ENCODE results near the gene STAG1. TPM values are rescaled to one million over a fixed set of nuclear protein-coding genes. Genes with fewer than 3 reads are reported as not detected.

The STAG1 gene
- total RNA-seq, 2 donors from 2014 or later, result 26.8 to 56.4 TPM

GRCh38 chr3:136690599-136690998 is 61.6 kb downstream of the STAG1 start:
- no peaks in the 10 kb centered on the region for H3K9me3 ChIP-seq
- TF ChIP-seq CTCF (IDR thresholded peaks at IDR 0.05), result no peak

GRCh38 chr3:136685882-136686281 is 66.3 kb downstream of the STAG1 start:
- no peak for ATAC-seq (ENCODE audit: insufficient number of reproducible peaks, low FRiP score, low read depth)
- DNase-seq (ENCODE audit: low spot score), result no peak
- TF ChIP-seq CTCF (IDR thresholded peaks at IDR 0.05), result no peak
- Histone ChIP-seq H3K36me3 (no peaks in the 10 kb centered on the region), H3K9me3 (no peaks in the 10 kb centered on the region), H3K4me3 (no peak overlapping the region), H3K27me3 (replicated peaks; ENCODE audit: insufficient read depth) (no peaks in the 10 kb centered on the region), H3K4me1 (ENCODE audit: control insufficient read depth in 1 of 2, low read depth in 2 of 2) (peaks cover 4 to 8% of the 10 kb centered on the region in 2 donors), H3K27ac (no peak overlapping the region)

More at GRCh38 chr3:136690599-136690998, 61.6 kb downstream of the STAG1 start:
- Histone ChIP-seq H3K4me1 (ENCODE audit: control insufficient read depth in 1 of 2, low read depth in 2 of 2) (peaks cover 0 to 8% of the 10 kb centered on the region in 2 donors), H3K27me3 (replicated peaks; ENCODE audit: insufficient read depth) (no peaks in the 10 kb centered on the region), H3K36me3 (no peaks in the 10 kb centered on the region), H3K4me3 (no peak overlapping the region), H3K27ac (no peak overlapping the region)
- DNase-seq (ENCODE audit: low spot score) (no peak), ATAC-seq (ENCODE audit: insufficient number of reproducible peaks, low FRiP score, low read depth) (no peak)

- Histone ChIP-seq H3K4me1 (ENCODE audit: control insufficient read depth in 1 of 2, low read depth in 2 of 2) (peaks cover 0 to 10% of the 10 kb centered on the region in 2 donors), H3K27me3 (replicated peaks; ENCODE audit: insufficient read depth) (no peaks in the 10 kb centered on the region), H3K36me3 (no peaks in the 10 kb centered on the region), H3K27ac (no peak overlapping the region), H3K4me3 (no peak overlapping the region), H3K9me3 (no peaks in the 10 kb centered on the region)
- DNase-seq (ENCODE audit: low spot score) (no peak), ATAC-seq (ENCODE audit: insufficient number of reproducible peaks, low FRiP score, low read depth) (no peak)
- TF ChIP-seq CTCF (IDR thresholded peaks at IDR 0.05), result no peak
These were observed 69.4 kb downstream of the STAG1 start for GRCh38 chr3:136682740-136683312.

GRCh38 chr3:136678981-136679380 is 73.2 kb downstream of the STAG1 start:
- H3K27ac ChIP-seq, result no peak overlapping the region
- DNase-seq (ENCODE audit: low spot score), result no peak
- no peaks in the 10 kb centered on the region for H3K36me3 ChIP-seq
- no peaks in the 10 kb centered on the region for H3K27me3 ChIP-seq (replicated peaks; ENCODE audit: insufficient read depth)
- H3K4me1 ChIP-seq (ENCODE audit: control insufficient read depth in 1 of 2, low read depth in 2 of 2), result peaks cover 9 to 12% of the 10 kb centered on the region in 2 donors
- no peak for ATAC-seq (ENCODE audit: insufficient number of reproducible peaks, low FRiP score, low read depth)
- H3K4me3 ChIP-seq, result no peak overlapping the region
- no peak for TF ChIP-seq CTCF (IDR thresholded peaks at IDR 0.05)
- no peaks in the 10 kb centered on the region for H3K9me3 ChIP-seq

GRCh38 chr3:136676009-136676408 is 76.2 kb downstream of the STAG1 start:
- H3K27me3 ChIP-seq (replicated peaks; ENCODE audit: insufficient read depth), result no peaks in the 10 kb centered on the region
- DNase-seq (ENCODE audit: low spot score) (no peak), ATAC-seq (ENCODE audit: insufficient number of reproducible peaks, low FRiP score, low read depth) (no peak)
- peaks cover 13 to 27% of the 10 kb centered on the region in 2 donors for H3K4me1 ChIP-seq (ENCODE audit: control insufficient read depth in 1 of 2, low read depth in 2 of 2)
- H3K27ac ChIP-seq, result no peak overlapping the region
- TF ChIP-seq CTCF (IDR thresholded peaks at IDR 0.05), result no peak
- no peaks in the 10 kb centered on the region for H3K9me3 ChIP-seq
- H3K36me3 ChIP-seq, result no peaks in the 10 kb centered on the region
- H3K4me3 ChIP-seq, result no peak overlapping the region
